ENCODE data around the gene C8G.

GRCh38 chr9:136977649-136978072 lies 32.6 kb downstream of the C8G start:
- no peak for TF ChIP-seq ELF4 (CRISPR knock-in tag; IDR thresholded peaks at IDR 0.05; ENCODE audit: borderline replicate concordance)
- no peak for TF ChIP-seq HNRNPH1 (optimal IDR thresholded peaks at IDR 0.05; ENCODE audit: low read depth, low read length)
- no peak for TF ChIP-seq THRA (CRISPR knock-in tag; IDR thresholded peaks at IDR 0.05; ENCODE audit: borderline replicate concordance)
- TF ChIP-seq DRAP1 (CRISPR knock-in tag; IDR thresholded peaks at IDR 0.05) = no peak
- TF ChIP-seq E2F2 (CRISPR knock-in tag; IDR thresholded peaks at IDR 0.05; ENCODE audit: borderline replicate concordance) = no peak
- no peak for TF ChIP-seq ZFP91 (CRISPR knock-in tag; IDR thresholded peaks at IDR 0.05; ENCODE audit: borderline replicate concordance)
